Mesenteric fat pad (tissue), 1 donor: ENCODE measurements around the gene BDH1. TPM values are rescaled to one million over a fixed set of nuclear protein-coding genes. Genes with fewer than 3 reads are reported as not detected.
A peak's percentile ranks its signal among the peaks of the same experiment; 100 is the strongest.
"Not testable (repeated sequence)": the region's sequence is repeated elsewhere in the genome, so short reads cannot be mapped to it uniquely, and the experiment has no call there.

Experiments
- DNase-seq: peaks from one replicate; pipeline ENCODE4 v3.0.0-alpha.2; 2020; ENCODE audit warnings: low spot score
- total RNA-seq: library from RNA; stranded (reverse); fragmentation: NEBNext Ultra II Directional; extraction: Animal tissue kit (Norgen Biotek cat#: 25700); gene quantifications from one replicate; pipeline ENCODE4 v1.2.1, GENCODE V29; 2021
- donor health status: DM: yes; HTN: yes; CAD: no.

Gene BDH1
- total RNA-seq, 1 donor from 2014 or later: 4.6 TPM

DNA sequence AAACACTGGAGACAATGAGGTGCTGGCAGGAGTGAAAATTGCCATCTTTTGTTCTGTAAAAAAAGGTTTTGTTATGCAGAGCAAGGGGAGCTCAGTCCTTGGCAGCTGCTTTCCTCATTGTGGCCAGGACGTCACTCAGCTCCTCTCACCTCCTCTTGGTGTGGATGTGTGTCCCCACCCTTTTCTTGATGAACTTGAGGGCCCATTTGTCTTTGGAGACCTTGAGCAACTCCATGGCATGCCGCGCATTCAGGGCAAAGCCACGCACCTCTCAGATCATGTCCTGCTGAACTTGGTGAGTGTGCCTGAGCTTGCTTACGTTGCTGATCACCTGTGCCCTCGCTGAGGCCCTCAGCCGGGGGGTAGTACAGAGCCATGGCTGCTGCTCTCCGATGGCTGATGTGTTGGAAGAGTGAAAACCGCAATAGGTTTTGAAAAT, 24.5 kb upstream of the BDH1 start:
- DNase-seq: no peak

DNA sequence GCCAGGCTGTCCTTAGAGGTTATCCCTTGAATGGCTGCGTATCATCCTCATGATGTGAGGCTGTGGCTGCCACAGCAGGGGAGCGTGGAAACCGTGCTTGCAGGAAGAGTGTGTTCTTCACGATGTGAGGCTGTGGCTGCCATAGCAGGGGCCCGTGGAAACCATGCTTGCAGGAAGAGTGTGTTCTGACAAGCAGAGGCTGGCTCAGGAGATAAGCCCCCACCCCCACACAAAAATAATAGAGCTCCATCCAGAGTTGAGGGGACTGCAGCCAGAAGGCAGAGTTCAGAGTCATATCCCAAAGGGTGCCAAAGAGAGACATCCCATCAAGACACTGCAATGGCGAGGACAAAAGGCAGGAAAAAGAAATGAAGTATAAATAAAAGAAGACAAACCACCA, 22.6 kb upstream of the BDH1 start:
- no peak for DNase-seq

DNA sequence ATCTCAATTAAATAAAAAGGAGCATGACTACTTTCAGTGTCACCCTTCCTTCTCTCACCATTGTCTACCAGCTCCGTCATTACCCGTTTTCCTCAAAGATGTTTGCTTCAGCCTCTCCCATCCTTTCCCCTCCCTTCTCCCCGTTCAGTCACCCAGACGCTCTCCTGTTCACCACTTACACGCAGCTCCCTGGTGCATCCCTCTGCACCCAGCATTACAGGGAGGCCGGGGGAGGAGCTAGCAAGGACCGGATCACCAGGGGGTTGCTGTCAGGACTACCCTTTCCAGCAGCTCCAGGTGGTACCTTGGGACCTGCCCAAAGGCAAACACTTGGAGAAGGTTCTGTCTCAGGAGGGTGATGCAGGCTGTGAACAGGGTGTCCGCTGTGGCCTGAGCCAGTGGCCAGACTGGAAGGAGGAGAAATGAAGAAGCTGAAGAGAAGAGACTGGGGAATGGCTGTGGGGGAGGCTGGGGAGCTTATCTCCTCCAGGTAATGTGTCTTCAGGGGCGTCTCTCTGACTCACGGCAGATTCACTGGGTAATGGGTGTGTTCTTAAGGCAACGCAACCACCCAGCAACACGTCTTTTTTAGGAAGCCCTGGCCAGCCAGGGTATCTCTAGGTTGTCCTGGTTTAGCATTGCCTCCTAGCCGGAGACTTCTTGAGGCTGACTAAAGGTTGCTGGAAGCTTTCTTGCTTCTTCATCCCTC, 21.8 kb upstream of the BDH1 start:
- no peak for DNase-seq

DNA sequence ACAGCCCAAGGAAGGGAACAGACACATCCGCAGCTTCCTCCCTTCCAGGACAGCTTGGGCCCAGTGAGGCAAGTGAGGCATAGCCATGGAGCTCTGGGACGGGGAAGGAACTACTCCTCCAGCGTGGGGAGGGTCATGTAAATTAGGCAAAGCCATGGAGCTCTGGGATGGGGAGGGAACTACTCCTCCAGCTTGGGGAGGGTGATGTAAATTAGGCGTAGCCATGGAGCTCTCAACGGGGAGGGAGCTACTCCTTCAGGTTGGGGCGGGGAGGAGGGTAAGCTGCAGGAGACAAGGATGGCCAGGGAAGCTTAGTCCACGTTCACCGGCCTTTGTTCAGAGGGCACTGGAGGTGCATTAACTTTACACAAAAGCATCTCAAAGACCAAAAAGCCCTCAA, 21.1 kb upstream of the BDH1 start:
- no peak for DNase-seq

DNA sequence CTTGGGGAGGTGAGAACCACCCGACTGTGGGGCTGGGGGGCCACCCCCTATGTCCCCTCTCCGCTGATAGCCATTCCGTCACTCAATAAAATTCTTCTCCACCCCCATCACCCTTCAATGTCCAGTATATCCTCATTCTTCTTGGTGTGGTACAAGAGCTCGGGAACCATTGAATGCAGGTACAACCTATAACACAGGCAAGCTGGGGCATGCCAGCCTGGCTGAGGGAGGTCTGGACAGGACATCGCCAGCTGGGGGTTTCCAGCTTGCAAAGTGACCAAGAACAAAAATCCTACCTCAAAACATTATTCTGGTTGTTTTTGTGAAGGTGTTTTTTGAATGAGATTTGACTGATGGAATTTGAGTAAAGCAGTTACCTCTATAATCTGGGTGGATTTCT, 19.6 kb upstream of the BDH1 start:
- DNase-seq: no peak

DNA sequence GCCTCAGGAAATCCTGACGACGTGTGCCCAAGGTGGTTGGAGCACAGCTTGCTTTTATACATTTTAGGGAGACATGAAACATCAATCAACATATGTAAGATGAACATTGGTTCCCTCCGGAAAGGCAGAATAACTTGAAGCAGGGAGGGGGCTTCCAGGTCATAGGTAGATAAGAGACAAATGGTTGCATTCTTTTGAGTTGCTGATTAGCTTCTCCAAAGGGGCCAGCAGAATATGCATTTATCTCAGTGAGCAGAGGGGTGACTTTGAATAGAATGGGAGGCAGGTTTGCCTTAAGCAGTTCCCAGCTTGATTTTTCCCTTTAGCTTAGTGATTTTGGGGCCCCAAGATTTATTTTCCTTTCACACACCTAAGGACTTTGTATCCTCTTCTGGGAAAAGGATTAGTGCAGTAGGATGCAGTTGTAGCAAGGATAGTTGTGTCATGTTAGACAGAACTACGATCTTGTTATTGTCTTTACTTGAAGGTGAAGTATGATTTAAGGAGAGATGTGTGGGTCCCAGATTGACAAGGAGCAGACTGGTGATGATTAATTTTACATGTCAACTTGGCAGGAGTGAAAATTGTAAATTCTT, 18.7 kb upstream of the BDH1 start:
- not testable (repeated sequence) for DNase-seq

DNA sequence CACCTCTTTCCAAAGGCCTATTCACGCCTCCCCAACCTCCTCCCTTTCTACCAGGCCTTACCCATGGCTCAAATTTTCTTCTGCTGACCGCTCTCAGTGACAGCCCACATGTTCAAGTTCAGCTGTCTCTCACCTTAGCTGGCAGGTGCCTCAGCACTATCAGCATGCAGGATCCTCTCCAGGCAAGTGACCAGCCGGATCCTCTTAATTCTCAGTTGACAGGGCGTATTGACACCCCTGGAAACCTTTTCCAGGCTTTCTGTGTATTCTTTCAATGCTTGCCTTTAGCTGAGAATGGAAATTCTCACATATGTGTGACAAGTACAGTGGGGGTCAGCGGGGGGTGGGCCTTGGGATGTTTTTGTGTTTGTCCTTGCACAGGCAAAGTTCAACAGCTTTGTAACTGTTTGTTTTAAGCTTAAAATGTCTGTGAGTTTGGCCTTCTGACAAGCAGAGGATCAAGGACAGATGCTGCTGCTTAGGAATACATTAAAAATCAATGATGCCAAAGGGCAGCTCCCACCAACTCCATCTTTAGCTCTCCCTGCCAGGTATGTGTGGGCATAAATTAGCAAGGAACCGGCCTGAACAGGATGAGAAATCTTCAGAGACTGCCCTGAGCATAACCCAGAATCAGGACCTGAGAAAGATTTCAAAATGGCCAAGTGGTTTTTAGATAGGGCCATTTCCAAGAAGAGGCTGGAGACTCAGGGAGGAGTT, 17.4 kb upstream of the BDH1 start:
- DNase-seq: no peak

DNA sequence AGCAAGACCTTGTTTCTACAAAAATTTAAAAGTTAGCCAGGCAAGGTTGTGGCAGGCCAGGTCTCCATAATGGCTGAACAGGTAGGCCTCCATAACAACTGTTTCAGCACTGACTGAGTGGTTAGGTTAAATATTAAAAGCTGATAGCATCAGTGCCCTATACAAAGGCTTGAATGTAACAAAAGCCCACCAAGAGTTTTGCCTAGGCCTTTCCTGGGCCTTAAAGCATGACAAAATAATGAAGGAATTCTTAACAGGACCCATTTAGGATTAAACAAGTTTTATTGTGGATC, 16.1 kb upstream of the BDH1 start:
- DNase-seq: not testable (repeated sequence)

DNA sequence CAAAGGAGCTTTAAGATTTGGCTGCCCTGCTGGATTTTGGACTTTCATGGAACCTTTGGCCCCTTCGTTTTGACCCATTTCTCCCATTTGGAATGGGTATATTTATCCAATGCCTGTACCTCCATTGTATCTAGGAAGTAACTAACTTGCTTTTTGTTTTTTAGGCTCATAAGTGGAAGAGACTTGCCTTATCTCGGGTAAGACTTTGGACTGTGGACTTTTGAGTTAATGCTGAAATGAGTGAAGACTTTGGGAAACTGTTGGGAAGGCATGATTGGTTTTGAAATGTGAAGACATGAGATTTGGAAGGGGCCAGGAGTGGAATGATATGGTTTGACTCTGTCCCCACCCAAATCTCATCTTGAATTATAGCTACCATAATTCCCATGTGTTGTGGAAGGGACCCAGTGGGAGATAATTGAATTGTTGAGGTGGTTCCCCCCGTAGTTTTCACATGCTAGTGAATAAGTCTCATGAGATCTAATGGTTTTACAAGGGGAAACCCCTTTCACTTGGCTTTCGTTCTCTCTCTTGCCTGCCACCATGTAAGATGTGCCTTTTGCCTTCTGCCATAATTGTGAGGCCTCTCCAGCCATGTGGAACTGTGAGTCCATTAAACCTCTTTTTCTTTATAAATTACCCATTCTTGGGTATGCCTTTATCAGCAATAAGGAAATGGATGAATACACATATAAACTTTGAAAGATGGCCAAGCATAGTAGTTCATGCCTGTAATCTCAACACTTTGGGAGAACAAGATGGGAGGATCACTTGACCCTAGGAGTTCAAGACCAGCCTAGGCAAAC, 15.5 kb upstream of the BDH1 start:
- DNase-seq: not testable (repeated sequence)

DNA sequence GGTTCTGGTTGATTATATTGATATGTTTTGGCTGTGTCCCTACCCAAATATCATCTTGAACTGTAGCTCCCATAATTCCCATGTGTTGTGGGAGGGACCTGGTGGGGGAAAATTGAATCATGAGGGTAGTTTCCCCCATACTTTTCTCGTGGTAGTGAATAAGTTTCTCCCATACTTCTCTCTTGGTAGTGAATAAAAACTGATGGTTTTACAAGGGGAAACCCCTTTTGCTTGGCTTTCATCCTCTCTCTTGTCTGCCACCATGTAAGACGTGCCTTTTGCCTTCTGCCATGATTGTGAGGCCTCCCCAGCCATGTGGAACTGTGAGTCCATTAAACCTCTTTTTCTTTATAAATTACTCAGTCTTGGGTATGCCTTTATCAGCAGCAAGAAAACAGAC, 13.7 kb upstream of the BDH1 start:
- not testable (repeated sequence) for DNase-seq

DNA sequence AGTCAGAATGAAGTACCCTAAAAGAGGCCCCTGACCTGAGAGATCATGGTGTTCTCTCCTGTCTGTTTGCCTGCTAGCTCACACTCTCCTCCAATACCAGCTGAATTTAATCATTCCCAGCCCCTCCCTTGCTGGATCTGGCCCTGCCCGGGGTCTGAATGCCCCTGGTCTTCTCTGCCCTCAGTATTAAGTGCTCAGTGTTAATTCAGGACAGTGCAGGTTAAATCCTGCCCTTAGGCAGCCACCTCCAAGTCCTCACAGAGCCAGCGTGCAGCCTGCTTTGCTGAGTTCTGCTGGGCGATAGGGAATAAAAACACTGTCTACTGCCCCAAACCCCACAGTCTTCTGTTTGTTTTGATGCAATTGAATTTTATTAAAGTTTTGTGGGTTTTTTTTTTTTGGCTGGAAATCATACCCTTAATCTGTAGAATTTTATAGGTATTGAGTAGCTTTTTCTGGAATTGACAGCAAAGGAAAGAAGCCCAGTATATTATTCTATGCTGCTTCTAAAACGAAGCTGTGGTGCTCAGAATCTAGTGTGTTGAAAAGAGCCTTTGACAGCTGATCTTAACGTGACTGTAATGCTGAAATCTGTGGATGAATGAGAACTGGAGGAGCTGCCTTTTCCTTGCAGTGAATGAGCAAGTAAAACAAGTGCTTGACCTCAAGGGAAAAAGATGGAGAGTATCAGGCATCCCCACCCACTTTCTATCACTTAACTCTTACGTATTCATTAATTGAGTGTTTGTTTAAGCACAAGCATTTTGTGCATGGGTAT, 12.3 kb upstream of the BDH1 start:
- no peak for DNase-seq

DNA sequence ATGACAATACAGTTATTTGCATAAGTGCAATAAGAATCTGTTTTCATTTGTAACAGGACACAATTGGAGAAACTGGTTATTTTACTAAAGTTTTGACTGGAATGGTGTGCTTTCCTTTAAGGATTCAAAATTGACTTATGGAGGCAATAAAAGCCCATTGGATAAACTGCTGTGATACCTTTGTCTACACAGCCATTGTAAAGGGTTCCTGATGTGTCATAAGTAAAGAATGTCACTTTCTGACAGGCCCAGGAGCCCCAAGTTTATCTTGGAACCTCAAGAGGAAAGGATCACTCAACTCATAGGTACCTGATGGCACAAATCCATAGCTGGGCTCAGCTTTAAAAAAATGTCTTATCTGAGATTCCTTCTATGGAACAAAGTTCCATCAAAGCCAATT, 10.4 kb upstream of the BDH1 start:
- DNase-seq: not testable (repeated sequence)

DNA sequence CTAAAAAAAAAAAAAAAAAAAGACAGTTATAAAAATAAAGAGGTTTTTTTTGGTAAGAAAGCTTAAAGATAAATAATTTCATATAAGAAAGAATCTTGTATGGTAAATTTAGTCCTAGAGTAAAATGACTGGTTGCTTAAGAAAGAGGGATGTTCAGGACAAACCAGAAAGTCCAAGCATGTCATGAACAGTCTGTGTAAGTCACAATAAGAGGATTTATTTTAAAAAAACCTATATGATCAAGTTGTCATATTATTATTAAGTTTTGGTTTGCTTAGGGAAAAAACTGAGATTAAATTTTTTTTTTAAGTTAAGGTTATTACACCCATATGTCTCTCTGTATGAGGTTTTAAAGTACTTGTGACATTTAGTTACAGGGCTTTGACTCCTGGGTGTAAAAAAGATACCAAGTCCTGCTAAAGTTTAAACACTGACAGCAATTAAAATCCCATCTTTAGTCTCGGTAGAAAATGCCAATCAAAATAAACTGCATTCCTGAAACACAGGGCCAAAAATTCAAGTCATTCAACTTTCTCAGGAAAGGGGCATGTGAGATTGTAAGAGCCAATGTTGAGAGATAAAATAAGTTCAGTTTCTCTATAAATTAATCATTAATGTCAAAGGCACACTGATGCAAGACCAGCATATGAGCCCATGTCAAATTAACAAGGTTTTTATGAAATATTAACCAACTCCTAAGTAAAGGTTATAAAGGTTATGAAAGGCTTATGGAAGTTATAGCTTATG, 8.5 kb upstream of the BDH1 start:
- DNase-seq: no peak

DNA sequence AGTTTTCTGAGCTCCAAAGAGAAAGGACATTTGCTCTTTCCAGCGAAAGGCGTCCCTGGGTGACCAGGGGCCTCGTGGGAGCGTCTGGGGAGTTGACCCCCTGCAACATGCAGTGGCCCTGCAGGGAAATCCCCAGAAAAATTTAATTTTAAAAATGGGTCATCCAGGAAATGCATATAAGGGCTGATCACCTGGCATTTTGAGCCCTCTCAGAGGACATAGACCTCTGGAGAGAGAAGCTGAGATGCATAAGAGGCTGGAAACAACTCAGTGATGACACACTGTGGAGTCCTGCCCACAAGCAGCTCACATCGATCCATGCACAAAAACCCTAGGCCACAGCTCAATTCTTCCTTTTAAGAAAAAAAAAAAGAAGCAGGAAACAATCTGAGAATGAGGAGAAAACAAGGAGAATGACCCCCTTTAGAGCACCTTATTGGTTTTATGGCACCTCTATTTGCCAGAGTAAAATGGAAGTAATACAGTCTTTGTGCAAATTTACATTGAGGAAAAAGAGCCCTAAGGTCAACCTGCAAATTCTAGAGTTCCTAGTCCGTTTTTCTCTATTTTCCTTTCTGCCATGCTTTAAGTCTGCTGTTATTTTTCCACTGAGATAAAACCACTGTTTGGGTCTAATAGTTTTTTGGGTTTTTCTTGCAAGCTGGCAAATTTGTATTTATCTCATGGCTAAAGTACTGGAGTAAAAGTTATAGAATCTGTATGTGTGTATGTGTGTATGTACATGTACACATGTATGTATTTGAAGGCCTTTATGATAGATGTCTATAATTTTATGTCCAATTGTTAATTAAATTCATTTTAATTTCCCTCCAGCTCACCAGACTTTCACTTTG, 6.9 kb upstream of the BDH1 start:
- DNase-seq: no peak

DNA sequence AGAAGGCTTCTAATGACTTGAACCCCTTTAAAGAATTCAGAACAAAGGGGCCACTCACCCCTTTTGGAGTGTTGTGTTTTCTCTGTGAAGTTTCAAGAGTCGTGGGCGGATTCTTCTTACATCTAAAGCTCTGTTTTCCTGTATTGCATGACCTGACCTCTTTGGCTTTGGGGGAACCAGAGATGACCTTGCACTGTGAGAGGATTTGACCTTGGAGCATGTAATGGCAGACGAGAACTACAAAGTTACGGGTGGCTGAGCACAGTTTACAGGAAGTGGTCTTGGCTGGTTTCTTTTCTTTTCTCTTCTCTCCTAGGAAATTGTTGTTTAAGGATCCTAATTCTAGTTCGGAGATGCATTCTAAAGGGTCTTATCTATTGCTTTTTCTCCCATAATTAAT, 6.2 kb upstream of the BDH1 start:
- no peak for DNase-seq

DNA sequence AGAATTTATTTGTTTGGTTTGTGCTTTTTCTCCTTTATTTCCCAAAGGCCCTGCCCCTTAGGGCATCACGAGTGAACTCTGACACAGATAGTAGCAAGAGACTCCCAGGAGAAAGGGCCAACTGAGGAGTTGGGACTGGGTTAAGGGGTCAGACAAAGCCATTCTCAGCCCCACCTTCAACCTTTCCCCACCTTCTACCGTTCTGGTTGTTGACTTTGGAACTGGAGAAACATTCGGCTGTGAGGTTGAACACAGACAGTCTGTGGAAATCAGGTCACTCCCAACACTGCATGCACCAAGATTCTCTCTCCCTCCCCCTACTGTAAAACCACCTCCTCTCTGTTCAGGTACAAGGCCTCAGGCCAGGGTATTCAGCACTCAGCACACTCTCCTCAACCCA, 3.9 kb upstream of the BDH1 start:
- DNase-seq: no peak

DNA sequence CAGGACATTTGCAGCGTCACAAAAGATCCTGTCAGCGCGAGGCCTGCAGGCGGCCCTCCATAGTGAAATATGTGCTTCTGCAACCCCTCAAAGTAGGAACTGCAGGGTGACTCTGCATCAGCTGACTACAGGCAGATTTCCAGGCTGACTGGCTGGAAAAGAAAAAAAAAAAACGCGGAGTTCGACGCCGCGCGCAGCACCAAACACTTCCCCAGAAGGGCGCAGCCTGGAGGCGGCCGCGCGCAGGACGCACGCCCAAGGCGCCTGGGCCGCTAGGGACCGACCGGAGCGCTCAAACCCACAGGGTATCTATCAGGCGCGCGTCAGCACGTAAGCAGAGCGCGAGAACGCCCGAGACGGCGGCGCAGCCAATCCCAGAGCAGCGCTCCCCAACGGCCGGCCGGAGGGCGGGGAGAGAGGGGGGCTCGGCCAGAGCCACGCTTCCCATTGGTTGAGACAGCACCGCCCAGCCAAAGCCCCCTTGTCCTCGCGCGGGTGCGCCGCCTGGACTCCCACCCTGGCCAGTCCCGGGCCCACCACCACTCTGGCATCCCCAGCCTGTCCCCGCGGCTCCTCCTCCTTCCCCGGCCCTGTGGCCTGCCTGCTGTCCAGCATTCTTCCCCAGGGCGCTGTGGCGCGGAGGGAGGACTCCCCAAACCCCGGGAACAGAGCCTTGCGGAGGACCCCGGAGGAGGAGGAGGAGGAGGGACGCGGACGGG, 1.0 kb downstream of the BDH1 start:
- peak; percentile 98 for DNase-seq

DNA sequence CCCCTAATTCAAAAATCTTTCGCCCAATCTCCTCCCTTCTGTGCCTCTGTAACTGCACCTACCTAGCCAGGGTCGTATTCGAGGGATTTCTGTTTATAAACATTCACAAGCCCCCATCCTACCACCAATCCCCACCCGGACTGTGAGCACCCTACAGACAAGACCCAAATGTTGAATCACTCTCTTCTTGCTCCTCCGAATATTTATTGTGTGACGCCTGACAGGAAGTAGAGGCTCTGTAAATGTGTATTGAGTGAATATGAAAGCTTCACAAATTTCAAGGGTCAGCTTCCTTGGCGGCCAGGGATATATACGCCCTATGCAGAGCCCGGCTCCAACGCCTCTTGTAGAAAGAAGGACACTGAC, 1.6 kb downstream of the BDH1 start:
- DNase-seq: no peak

DNA sequence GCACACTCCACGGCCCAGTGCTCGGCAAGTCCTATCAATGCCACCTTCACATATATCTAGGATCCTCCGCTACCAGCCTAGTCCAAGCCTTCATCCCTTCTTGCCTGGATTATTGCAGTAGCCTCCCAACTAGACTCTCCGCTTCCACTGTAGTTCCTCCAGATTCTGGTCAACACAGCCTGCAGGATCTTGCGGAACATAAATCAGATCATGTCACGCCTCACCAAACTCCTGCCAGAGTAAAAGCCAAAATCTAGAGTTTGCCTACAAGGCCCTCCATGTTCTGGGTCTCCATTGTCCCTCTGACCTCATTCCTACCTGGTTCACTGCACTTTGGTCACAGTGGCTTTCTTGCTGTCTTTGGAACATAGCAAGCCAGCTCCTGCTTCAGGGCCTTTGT, 3.6 kb downstream of the BDH1 start:
- no peak for DNase-seq
